Measurements from ENCODE around the gene UBE2L5.
A peak's percentile ranks its signal among the peaks of the same experiment; 100 is the strongest.

UBE2L5 gene

DNA sequence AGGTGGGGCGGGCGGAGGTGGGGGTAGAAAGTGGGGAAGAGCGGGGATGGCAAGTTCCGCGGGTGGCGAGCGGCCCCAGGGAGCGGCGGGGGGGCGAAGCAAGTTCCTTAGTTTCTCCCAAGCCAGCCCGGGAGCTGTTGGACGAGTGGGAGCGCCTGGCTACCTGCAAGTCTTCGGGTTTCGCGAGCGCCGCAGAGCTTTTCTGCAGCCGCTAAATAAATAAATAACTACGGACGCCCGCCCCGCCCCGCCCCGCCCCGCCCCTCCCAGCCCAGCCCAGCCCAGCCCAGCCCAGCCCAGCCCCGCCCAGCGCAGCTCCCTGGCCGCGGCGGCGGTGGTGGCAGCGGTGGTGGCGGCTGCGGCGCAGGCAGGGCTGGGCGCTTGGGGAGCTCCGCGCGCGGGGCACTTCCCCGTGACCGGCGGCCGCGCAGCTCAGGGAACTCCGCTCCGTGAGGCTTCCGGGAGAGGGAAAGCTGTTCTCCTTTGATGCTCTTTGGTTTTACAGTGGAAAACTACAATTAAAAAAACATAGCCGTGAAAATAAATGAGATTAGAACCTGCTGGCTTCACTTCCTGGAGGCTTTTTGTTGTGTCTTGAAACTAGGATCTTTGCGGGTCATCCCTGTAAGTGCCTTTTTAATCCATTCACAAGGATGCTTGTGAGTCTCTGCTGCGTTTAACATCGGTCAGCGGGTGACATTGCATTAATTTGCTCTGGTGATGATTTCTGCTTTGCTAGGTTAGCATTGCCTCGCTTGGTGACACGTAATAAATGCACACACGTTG is at the start of gene UBE2L5:
Gene UBE2L5 (plus strand): TSS at position 440 of the 786 bp plus-strand sequence. CDS start 5,498 bp downstream, outside the sequence.
- peak in 1 of 2 donors; percentile 42 for DNase-seq (ENCODE audit: low read depth in 2 of 2)

DNA sequence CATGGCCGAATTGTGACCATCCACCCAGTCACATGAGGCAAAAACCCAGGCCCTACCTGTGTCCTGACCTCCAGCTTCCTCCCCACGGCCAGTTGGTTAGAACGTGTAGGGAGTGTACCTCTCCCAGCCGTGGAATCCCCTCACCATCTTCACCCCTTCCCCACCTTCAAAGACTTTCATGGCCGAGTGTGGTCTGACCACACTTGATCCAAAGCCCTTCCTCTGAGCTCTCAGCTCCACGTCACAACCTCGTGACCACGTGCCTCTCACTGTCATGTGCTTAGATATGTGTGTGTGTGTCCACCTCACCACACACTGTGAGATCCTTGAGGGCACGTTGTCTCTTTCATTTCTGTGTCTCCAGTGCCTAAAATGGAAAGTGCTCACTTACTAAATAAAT is 48.6 kb upstream of the UBE2L5 start:
- DNase-seq (ENCODE audit: low read depth in 2 of 2): no peak

DNA sequence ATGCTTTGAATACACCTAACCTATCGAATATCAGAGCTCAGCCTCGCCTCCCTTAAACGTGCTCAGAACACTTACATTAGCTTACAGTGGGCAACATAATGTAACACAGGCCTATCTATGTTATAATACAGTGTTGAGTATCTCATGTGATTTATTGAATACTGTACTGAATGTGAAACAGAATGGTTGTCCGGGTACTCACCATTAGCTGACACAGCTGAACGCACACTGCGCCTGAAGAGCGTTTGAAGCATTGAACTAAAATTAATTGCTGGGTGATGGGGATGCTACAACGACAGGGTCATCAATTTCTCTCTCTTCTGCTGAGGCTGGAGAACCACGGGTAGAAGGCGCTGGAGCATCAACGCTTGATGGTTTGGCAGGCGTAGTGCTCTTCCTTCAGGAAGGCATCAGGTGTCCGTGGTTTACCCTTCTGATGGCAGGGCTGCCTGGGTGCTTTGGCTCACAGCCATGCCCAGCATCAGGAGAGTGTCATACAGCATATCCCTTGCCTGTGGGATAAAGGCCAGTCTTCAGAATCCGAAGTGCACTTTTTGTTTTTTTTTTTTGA is 46.9 kb upstream of the UBE2L5 start:
- no peak for DNase-seq (ENCODE audit: low read depth in 2 of 2)

DNA sequence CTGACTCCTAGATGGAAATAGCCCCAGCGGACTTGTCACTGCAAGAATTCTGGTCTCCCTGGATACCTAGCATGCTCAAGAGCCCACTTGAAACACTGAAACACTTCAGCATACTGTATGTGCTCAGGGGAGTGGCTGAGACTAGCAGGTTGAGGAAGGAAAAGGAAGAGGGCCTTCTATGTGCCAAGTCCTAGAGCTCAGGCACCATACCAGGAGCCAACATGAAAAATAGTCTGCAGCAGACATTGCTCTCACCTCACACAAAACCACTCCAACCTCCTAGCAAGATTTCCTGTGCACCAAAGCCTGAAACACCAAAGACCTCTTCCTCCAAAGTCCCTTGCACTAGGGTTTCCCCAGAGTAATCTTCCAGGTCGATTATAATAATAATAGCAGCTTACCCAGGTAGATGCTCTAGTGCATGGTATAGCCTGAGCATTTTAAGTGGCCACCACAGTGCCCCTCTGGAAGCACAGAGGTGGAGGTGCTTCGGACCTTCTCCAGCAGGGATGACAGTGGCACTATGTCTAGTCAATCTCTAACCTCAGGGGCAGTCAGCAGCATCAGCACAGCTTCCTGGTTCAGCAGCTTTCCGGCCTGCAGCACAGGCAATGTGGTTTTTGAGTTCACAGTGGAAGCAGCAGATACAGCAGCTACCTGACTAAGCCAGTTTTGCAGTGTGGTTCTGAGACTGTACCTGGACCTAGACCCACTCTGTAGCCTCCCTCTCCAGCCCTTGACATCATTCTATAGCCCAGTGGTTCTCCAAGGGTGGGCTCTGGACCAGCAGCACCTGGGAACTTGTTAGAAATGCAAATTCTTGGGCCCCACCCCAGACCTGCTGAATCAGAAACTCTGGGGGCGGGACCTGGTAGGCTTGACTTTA is 45.6 kb upstream of the UBE2L5 start:
- DNase-seq (ENCODE audit: low read depth in 2 of 2): peak in 1 of 2 donors; percentile 49

DNA sequence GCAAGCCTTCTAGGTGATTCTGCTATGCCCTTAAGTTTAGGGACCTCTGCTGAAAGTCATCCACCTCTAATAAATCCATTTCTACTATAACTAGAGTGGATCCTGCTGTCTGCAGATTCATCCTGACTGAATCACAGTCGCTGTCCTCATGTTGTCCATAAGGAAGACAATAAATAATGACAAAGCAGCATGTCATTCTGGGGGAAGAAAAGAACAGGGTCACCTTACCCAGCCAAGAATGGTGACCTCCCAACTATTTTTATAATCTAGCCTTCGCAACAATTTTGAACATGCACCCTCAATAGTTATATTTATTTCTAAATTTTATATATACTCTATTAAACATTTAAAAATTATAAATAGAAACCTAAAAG is 45.0 kb upstream of the UBE2L5 start:
- no peak for DNase-seq (ENCODE audit: low read depth in 2 of 2)

DNA sequence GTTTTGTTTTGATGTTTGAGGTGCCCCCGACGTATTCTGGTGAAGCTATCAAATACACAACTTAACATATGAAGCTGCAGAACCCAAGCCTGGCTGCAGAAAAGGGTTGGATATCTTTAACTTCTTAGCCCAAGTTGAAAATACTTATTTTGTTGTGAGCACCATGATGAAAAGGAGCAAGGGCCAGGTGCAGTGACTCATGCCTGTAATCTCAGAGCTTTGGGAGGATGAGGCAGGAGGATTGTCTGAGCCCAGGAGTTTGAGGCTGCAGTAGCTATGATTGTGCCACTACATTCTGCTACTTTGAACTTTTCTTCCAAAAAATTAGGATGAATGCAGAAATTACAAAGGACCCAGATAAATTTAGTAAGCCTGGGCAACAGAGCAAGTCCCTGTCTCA is 44.1 kb upstream of the UBE2L5 start:
- no peak for DNase-seq (ENCODE audit: low read depth in 2 of 2)

DNA sequence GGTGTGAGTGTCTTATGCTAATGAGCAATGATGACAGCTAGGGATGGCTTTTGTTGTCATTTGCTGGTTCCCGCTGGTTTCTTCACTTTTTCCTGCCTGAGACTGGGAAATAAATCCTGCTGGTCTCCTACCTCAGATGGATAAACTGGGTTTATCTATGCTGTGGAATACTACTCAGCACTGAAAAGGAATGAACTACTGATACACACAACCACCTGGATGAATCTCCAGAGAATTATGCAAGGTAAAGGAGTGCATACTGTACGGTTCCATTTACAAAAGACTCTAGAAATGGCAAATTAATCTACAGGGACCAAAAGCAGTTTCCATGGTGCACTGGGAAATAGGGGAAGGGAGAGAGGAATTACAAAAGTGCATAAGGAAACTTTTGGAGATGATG is 41.2 kb upstream of the UBE2L5 start:
- no peak for DNase-seq (ENCODE audit: low read depth in 2 of 2)

DNA sequence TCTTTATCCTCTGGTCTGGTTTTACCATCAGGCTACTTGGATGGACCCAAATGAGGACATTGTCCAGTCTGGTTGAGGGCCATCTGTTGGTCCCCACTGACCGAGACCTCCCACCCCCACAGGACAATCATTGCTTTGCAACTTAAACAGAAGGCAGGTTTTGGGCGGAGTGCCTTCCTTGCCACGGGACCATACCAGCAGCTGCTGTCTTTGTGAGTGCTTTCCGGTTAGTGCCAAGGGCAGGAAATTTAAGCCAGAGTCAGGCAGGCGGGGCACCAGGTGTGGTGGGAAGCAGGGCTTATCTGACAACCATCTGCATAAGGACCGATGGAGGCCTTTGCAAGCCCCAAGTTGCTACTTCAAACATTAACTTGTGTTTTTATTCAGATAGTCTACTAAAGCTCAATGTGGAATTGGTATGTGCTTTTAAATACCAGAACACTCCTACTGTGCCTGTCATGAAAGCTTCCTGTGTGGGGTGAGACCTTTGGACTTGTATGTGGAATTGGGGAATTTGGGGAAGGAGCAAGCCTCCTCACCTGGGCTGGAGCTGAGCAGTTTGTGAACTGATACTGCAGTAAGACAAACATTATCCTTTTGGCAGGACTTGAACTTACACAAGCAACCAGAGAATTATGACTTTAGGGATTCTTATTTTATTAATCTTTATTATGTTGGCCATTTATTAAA is 39.3 kb upstream of the UBE2L5 start:
- DNase-seq (ENCODE audit: low read depth in 2 of 2): no peak

DNA sequence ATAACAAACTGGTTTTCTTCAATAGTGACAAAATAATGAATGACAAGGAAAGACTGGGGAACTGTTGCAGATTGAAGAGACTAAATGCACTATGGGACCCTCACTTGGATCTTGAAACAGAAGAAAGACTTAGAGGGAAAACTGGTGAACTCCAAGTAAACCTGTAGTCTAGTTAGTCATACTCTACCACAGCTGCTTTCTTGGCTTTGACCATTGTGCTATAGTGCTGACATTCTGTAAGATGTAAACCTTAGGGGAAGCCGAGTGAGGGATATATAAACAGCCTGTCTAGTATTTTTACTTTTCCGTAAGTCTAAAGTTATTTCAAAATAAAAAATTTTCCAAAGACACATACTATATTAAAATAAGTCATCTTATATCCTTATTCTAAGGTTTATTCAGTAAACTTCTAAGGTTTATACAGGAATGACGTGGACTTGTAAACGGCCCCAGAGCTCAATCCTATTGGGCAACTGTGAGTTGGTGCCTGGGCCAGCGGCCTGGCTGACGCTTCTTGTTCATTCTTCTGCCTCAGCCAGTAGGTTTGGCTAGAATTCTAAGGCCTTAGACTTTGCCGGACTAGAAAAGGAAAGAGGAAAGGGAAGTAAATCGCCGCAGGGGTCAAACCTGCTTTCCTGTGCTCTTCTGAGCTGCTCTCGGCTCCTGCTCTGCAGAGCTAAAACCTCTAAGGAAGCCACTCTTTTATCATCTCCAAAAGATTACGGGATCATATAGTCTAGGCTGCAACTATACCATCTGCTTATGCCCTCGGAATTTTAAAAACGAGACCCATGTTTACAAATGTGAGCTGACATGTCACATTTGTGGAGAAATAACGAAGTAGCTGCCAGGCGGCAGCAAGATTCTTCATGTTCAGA is 33.6 kb upstream of the UBE2L5 start:
- no peak for DNase-seq (ENCODE audit: low read depth in 2 of 2)

DNA sequence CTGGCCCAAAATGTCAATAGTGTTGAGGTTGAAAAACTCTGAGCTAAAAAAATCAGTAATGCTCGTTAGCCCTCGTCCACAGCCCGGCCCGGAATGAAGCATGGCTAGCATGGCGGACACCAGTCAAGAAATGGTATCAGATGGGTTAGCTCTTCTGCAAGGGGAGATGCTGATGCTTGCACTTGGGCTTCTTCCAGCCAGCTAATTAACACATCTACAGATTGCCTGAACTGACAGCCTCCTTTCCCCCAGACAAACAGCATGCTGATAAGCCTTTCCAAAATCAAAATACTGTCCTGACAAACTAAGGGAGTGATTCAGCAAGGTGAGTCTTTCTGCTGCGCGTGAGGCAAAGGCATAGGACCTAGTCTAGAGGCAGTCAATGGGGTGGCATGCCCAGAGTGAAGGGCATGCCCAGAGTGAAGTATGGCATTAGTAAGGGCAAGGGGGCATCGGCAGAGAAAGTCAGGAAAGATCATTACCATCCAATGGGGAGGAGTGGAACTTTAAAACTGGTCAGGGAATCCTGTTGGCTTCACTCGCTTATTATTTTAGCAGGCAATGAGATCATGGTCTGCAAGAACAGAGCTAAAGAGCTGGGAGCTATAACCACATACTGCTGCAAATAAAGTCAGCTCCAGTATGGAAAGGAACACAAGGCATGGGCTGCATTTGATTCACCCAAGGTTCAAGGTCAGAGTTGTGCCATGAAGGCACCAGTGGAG is 30.2 kb upstream of the UBE2L5 start:
- DNase-seq (ENCODE audit: low read depth in 2 of 2): no peak

DNA sequence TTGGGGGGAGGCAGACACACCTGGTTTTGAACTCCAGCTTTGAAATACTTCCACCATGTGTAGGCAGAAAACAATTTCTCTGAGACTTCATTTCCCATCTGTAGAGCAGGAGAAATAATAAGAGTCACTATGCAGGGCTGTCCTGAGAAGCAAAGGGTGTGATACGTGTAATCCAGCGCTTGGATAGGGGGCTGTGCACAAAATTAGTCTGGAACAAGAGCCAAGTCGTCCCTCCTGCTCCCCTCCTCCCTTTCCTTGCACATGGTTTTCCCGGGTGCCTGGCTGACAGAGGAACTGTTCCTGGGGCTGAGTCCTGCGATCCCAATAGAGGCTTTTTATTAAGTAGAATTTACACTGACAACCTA is 29.6 kb upstream of the UBE2L5 start:
- no peak for DNase-seq (ENCODE audit: low read depth in 2 of 2)

DNA sequence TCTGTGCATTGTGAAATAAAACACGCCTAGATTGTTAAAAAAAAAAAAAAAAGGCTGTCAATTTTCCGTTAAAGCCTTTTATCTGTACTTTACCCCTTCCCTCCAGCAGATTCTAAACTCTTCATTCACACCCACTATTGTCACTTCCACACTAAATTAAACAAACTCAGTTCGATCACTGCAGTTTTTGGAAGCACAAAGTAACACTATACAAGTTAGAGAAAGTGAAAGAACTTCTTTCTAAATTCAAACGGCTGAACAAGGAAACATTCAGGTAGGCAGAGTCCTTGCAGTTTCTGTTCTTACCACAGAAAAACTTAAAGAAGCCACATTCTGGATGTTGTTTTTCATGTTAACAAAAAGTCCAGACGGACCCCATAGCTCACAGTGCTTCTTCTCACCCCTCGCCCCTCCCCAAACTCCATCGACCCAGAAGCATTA is 27.5 kb upstream of the UBE2L5 start:
- DNase-seq (ENCODE audit: low read depth in 2 of 2): no peak

DNA sequence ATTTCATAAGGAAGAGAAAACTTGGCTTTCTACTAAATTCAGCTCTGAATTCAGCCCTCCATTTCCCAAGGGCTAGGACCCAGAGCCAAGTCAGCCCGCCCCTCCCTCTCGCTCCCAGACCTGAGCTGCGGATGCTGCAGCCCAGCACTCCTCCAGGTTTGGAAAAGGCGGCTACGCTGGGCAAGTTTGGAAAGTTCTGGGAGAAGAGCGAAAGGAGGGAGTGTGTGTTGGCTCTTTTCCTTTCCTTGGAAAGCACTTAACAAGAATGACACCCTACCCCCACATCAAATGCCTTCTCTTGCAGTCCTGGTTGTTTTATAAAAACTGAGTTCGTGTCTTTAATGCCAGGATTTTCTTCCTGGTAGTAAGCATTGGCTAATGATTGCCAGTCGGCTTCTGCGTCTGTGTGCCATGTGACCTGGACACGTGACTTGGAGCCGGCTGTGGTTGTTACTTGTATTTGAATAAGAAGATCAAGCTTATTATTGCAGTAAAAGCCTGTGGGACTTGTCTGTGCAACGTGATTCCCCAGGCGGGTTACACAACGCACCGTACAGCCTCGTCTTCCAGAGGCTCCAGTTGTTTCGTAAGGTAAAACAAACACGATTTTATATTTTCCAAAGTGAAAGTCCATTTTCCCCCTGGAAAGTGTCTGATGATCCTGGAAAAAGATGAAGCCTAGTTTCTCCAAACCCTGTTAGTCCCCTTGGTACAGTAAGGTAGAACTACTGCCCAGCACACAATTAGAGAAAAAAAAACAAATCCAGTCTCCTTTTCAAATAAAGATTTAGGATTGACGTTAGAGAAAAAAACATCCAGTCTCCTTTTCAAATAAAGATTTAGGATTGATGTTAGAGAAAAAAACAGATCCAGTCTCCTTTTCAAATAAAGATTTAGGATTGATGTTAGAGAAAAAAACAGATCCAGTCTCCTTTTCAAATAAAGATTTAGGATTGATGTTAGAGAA is 26.8 kb upstream of the UBE2L5 start:
- DNase-seq (ENCODE audit: low read depth in 2 of 2): peak in 1 of 2 donors; percentile 47

DNA sequence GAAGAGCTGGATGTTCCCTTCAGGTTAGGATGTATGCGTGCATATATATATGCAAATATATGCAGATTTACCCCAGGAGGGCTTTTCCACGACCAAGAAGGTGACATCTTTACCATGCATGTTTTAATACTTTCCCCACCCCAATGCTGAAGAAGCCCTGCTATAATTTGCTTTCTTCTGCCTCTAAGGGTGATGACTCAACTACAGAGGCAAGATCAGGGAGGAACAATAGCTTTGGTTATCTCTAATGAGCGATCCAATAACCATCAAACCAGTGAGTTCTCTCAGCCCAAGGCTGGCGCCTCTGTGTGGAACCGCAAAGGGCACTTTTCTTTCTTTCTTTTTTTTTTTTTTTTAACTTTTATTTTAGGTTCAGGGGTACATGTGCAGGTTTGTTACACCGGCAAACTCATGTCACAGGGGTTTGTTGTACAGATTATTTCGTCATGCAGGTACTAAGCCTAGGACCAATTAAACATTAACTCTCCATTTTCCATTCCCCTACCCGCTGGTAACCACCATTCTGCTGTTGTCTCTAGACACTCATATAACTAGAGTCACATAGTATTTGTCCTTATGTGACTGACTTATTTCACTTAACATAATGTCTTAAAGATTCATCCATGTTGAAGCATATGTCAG is 25.7 kb upstream of the UBE2L5 start:
- DNase-seq (ENCODE audit: low read depth in 2 of 2): no peak

DNA sequence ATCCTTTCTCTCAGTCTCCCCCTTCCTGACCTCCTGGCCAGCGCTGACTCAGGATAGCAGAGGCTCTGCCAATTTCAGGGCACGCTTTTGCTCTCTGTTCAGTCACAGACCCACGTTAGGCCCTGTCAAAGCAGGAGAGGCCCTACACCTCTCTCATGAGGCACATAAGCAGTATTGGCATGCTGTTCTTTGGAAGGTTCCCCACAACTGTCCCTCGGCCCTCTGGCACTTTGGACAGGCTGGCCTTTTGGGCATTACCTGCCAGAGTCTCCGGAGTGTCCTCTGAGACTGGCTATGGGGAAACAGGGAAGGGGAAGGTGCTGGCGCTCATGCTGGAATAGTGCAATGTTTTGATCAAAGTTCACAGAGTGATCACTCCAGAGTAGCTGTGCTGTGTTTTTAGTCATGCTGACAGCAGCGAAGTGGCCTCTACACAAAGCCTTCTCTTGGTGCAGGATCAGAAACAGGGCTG is 23.7 kb upstream of the UBE2L5 start:
- no peak for DNase-seq (ENCODE audit: low read depth in 2 of 2)

DNA sequence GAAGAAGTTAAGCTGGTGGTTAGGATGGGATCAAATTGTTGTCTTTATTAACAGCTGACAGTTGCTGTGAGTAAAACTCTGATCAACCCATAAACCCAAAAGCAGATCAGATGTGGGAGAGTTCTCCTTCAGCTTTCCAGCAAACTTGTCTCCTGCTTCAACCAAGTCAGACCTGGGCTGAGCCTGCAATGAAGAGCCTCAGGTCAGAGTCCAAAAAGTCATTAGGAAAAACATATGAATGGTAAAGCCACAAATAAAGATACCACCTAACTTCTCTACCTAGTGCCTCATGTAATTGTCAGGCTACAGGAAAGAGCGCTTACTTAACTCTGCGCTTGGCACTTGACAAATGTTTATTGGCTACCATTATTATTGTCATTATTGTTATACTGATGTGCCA is 21.9 kb upstream of the UBE2L5 start:
- no peak for DNase-seq (ENCODE audit: low read depth in 2 of 2)

DNA sequence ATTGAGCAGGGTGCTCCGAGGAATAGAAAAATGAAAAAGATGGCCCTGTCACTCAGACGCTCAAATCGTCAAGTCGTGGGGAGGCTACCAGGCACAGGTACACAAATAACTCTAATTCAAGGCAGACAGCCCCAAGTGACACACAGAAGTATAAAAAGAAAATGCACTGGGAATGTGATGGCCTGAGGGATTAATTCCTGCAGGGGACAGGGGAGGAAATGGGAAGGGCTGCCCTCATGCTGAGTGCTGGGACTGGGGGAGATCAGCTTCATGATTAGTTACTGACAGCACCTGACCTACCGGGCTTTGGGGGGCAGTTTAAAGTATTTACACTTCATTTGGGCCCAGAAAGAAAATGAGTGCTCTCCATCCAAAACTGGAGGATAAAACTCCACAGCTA is 20.9 kb upstream of the UBE2L5 start:
- DNase-seq (ENCODE audit: low read depth in 2 of 2): no peak

DNA sequence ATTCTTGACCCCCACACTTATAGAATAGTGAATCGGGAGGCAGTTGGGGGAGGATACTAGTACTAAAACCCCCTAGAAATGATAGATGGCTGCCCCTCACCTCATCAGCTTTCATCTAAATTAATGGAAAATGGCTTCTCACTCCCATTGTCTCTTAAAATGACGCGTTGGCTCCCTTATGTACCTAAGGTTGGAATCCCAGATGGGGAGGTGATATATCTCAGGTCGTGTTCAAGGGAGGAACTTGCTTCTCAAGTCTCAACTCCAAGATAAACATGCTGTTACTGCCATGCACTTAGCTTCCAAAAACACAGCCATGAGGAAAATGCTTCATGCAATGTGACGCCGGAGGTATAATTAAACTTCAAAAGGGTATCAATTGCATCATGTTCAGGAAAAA is 18.8 kb upstream of the UBE2L5 start:
- no peak for DNase-seq (ENCODE audit: low read depth in 2 of 2)

DNA sequence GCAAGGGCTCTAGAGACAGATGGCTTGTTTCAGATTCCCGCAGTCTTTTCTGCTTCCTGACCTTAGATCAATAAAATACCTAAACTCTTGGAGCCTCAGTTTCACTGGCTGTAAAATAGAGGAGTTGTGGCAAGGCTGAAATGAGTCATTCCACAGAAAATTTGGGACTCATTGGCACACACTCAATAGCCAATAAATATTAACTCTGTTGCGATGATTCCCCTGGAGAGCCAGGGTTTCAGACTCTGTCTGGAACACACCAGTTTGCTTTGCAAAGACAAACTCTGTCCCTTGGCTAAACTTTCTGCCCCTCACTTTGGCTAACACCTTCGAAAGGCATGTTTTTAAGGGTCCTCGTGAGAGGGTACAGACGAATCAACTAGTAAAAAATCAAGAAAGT is 18.1 kb upstream of the UBE2L5 start:
- no peak for DNase-seq (ENCODE audit: low read depth in 2 of 2)

Measured in stimulated activated CD8-positive, alpha-beta memory T cell treated with anti-CD3 and anti-CD28 coated beads, Interleukin-2, amount 100 ng/mL, for 1 hour (primary cell).